Activated B cell treated with CpG ODN at 0.5 μM for 24 hours (primary cell): Measurements from ENCODE around the gene PRTFDC1. TPM values are rescaled to one million over a fixed set of nuclear protein-coding genes. Genes with fewer than 3 reads are reported as not detected.

Source experiments
- ATAC-seq: fragments of 200-7000 bp; cut with Tn5 transposase; one replicate; pipeline ENCODE4 v1.10.0; 2021; ENCODE audit warnings: low read depth, mild to moderate bottlenecking, moderate library complexity
- CTCF ChIA-PET: fragments of 350-600 bp; sonication (Branson Sonifier 250); formaldehyde crosslinking; loops from one replicate; lab custom pipeline; 2021; ENCODE audit warnings: antibody characterized with exemption; lab: Charles Lee
- POLR2A ChIA-PET: fragments of 350-600 bp; sonication (Branson Sonifier 250); formaldehyde crosslinking; loops from one replicate; lab custom pipeline; 2021; ENCODE audit warnings: antibody characterized with exemption; lab: Charles Lee
- DNase-seq: peaks from one replicate; pipeline ENCODE4 v3.0.0; 2022
- H3K27ac Mint-ChIP-seq: one replicate; pipeline ENCODE4 v1.8.0; 2020; ENCODE audit warnings: mixed read lengths
- H3K27me3 Mint-ChIP-seq: one replicate; pipeline ENCODE4 v1.8.0; 2021; ENCODE audit warnings: mixed read lengths
- H3K36me3 Mint-ChIP-seq: one replicate; pipeline ENCODE4 v1.8.0; 2021; ENCODE audit warnings: low read depth, mixed read lengths
- H3K4me1 Mint-ChIP-seq: one replicate; pipeline ENCODE4 v1.8.0; 2021; ENCODE audit warnings: mixed read lengths
- H3K4me3 Mint-ChIP-seq: one replicate; pipeline ENCODE4 v1.8.0; 2020; ENCODE audit warnings: mild to moderate bottlenecking, mixed read lengths
- H3K9me3 Mint-ChIP-seq: one replicate; pipeline ENCODE4 v1.8.0; 2020; ENCODE audit warnings: mixed read lengths
- CTCF ChIP-seq: fragments of 200-600 bp; IDR thresholded peaks from one replicate; pipeline ENCODE4 v1.8.0; 2022; ENCODE audit warnings: antibody characterized with exemption, mild to moderate bottlenecking
- intact Hi-C: fragments of 100-400 bp; cut with micrococcal nuclease; formaldehyde crosslinking; loops from one replicate; pipeline ENCODE4 v1.15.1; 2024
- total RNA-seq: library from RNA; stranded (reverse); gene quantifications from 2 replicates; pipeline ENCODE4 v1.2.3, GENCODE V29; 2022

Gene PRTFDC1
- total RNA-seq, 1 donor from 2014 or later, result not detected

DNA sequence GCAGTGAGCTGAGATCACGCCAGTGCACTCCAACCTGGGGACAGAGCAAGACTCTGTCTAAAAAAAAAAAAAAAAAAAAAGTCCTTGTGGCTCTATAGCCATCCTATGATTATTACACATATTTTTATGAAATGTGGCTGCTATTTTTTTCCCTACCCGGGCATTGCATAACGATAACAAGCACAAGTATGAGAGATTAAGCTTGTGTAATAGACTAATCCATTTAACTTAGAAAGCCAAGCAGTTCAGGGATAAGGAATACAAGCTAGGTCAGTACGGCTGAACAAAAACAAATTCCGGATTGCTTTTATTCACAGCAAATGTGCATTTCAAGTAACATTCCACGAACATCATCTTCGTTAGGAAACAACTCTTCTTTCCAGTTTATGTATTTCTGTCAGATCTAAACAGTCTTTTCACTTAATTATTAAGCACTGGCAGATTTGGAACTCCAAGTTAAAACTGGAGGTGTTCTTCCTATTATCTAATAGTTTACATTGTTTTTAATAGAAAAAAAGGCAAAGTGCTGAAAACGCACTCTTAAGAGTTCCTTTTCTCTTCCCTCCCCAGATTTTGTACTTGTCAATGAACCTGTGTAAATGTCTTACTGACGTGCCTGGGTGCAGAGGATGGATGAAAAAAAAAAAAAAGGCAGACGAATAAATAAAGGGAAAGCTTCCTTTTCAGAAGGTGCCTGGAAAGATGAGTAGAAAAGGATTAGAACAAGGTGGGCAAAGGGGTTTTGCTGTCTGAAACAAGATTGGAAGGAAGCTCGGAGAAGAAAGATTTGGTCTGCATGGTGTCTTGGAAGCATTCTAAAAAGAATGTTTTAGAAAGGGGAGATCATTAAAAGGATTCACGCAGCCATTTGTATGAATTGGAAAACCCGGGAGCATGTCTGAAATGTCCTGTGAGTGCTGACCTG is 81.1 kb downstream of the PRTFDC1 start:
- Mint-ChIP-seq H3K4me1 (peaks cover 8% of the 10 kb centered on the region), H3K27ac (no peak overlapping the region), H3K27me3 (peaks cover 3% of the 10 kb centered on the region), H3K36me3 (no peaks in the 10 kb centered on the region), H3K9me3 (peaks cover 13% of the 10 kb centered on the region), H3K4me3 (no peak overlapping the region)
- POLR2A ChIA-PET, result interaction anchor here (0.5 kb wide), 1 partner anchor 60 kb away, joined by 5 read pairs; no protein-coding TSS in a partner anchor
- intact Hi-C loops, result no loop called here
- CTCF ChIA-PET, result no interaction called here
- DNase-seq (no peak), ATAC-seq (no peak)
- TF ChIP-seq CTCF, result no peak

DNA sequence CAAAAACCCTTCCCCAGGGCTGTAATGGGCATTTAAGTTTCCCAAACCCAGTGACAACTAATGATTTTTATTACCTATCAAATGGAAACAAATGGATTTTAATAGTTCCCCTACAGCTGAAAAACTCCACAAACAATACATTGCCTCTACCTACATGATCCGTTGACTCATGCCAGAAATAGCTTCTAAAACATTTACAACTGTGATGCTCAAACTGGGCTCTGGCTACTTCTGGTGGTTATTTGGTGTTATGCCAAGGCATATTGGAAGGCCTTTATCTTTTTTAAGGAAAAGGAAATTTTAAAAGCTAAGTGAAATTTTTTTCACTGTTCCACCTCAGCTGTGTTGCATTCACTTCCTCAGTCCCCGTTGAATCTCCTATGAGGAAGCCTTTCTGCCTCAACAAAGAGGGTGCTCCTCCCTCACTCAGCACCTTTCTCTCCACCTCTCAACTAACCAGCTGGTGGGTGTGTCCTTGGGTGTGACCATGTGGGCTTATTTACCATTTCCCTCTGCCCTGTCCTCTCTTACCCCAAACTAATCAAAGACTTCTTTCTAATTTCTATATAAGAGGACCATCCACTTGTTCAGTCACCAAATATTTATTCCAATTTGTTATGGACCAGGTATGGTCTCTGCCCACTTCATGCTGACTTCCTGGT is 82.9 kb downstream of the PRTFDC1 start:
- TF ChIP-seq CTCF, result no peak
- intact Hi-C loops, result loop anchor here (10.0 kb wide), 1 partner anchor 65 kb away; no protein-coding TSS in a partner anchor
- Mint-ChIP-seq H3K27ac (no peak overlapping the region), H3K9me3 (peaks cover 5% of the 10 kb centered on the region), H3K4me3 (no peak overlapping the region), H3K4me1 (peaks cover 8% of the 10 kb centered on the region), H3K27me3 (peaks cover 3% of the 10 kb centered on the region), H3K36me3 (no peaks in the 10 kb centered on the region)
- POLR2A ChIA-PET, result no interaction called here
- no peak for DNase-seq
- CTCF ChIA-PET, result no interaction called here
- ATAC-seq, result no peak

DNA sequence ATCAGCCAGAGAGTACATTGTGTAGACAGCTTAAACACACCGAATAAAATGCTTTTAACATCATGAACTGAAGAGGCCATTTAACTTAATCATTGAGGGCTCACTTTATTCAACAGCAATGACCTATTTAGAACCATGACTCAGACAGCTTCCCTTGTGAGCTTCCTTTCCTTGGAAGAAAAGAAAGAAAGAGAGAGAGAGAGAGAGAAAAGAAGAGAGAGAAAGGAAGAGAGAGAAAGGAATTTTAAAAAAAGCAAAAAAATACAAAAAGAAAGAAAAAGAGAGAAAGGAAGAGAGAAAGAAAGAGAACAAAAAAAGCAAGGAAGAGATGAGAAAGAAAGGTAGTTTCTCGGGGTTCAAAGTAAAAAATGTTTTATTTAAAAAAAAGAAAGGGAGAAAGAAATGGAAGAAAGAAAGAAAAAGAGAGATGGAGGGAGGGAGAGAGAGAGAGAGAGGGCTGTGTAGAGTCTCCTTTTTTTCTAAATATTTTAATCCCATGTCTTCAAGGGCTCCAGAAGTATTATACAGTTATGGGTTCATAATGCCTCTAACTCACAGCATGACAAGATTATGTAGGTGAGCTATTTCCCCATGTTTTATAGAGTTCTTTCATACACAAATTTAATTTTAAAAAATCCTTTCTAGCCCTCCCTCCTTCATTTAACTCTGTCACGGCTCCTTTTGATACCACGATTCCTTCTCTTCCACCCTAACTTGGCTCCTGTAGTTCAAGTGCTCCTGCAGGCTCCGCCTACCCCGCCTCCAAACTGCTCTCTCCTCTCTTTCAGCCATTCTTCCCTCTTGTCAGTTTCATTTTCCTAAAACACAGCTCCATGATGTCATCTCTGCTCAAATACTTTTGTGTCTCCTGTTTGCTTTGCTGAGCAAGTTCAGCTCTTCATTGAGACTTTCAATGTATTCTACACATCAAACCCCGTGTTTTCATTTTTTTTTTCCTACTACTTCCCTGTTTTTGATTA is 85.5 kb downstream of the PRTFDC1 start:
- intact Hi-C loops, result loop anchor here (10.0 kb wide), 1 partner anchor 62 kb away; no protein-coding TSS in a partner anchor
- Mint-ChIP-seq H3K4me3 (no peak overlapping the region), H3K9me3 (no peaks in the 10 kb centered on the region), H3K4me1 (peaks cover 8% of the 10 kb centered on the region), H3K27ac (no peak overlapping the region), H3K27me3 (peaks cover 3% of the 10 kb centered on the region), H3K36me3 (no peaks in the 10 kb centered on the region)
- ATAC-seq (no peak), DNase-seq (no peak)
- no peak for TF ChIP-seq CTCF
- CTCF ChIA-PET, result no interaction called here
- POLR2A ChIA-PET, result no interaction called here

- H3K36me3 Mint-ChIP-seq, result no peaks in the 10 kb centered on the region
- no peaks in the 10 kb centered on the region for H3K9me3 Mint-ChIP-seq
- intact Hi-C loops, result loop anchor here (10.0 kb wide), 1 partner anchor 61 kb away; no protein-coding TSS in a partner anchor
- POLR2A ChIA-PET, result no interaction called here
- no peak overlapping the region for H3K4me3 Mint-ChIP-seq
- no peak overlapping the region for H3K27ac Mint-ChIP-seq
- peaks cover 6% of the 10 kb centered on the region for H3K27me3 Mint-ChIP-seq
- no peak for DNase-seq
- H3K4me1 Mint-ChIP-seq, result peaks cover 8% of the 10 kb centered on the region
- CTCF ChIA-PET, result no interaction called here
- TF ChIP-seq CTCF, result no peak
- no peak for ATAC-seq
Observed at GRCh38 chr10:24865783-24866182, 86.6 kb downstream of the PRTFDC1 start.
